Neural progenitor cell (in vitro differentiated cells): Measurements from ENCODE around the gene CD164L2. TPM values are rescaled to one million over a fixed set of nuclear protein-coding genes. Genes with fewer than 3 reads are reported as not detected.
"Not testable (repeated sequence)": the region's sequence is repeated elsewhere in the genome, so short reads cannot be mapped to it uniquely, and the experiment has no call there.

Source experiments
- DNase-seq: peaks from one replicate; pipeline ENCODE4 v3.0.0-alpha.2; 2016; ENCODE audit warnings: low spot score
- H2AFZ ChIP-seq: fragments of 200-600 bp; sonication (generic); replicated peaks from 2 replicates; pipeline ENCODE4 v1.6.1; 2016; ENCODE audit warnings: antibody characterized with exemption
- H3F3A ChIP-seq: fragments of 200-600 bp; sonication (generic); 2 replicates; pipeline ENCODE4 v1.6.1; 2016; ENCODE audit warnings: antibody characterized with exemption, low read depth
- H3K27ac ChIP-seq: fragments of 200-600 bp; sonication (generic); 2 replicates; pipeline ENCODE4 v1.5.1; 2016; ENCODE audit warnings: mild to moderate bottlenecking
- H3K27me3 ChIP-seq: fragments of 200-600 bp; sonication (generic); 2 replicates; pipeline ENCODE4 v1.6.1; 2016; ENCODE audit warnings: mild to moderate bottlenecking, moderate library complexity
- H3K36me3 ChIP-seq: fragments of 200-600 bp; sonication (generic); 2 replicates; pipeline ENCODE4 v1.5.1; 2016
- H3K4me1 ChIP-seq: fragments of 200-600 bp; sonication (generic); 2 replicates; pipeline ENCODE4 v1.6.1; 2016; ENCODE audit warnings: mixed run types
- H3K4me2 ChIP-seq: fragments of 200-600 bp; sonication (generic); 2 replicates; pipeline ENCODE4 v1.6.1; 2016
- H3K4me3 ChIP-seq: fragments of 200-600 bp; sonication (generic); 2 replicates; pipeline ENCODE4 v1.5.1; 2016
- H3K79me2 ChIP-seq: fragments of 200-600 bp; sonication (generic); 2 replicates; pipeline ENCODE4 v1.6.1; 2016; ENCODE audit warnings: low read depth
- H3K9ac ChIP-seq: fragments of 200-600 bp; sonication (generic); 2 replicates; pipeline ENCODE4 v1.6.1; 2016
- H3K9me3 ChIP-seq: fragments of 200-600 bp; sonication (generic); 2 replicates; pipeline ENCODE4 v1.5.1; 2016; ENCODE audit warnings: low read depth
- H4K20me1 ChIP-seq: fragments of 200-600 bp; sonication (generic); 2 replicates; pipeline ENCODE4 v1.6.1; 2016; ENCODE audit warnings: low read depth
- H3K27ac Mint-ChIP-seq: 3 replicates; pipeline ENCODE4 v1.8.0; 2021; ENCODE audit warnings: mixed read lengths
- H3K27me3 Mint-ChIP-seq: 2 replicates; pipeline ENCODE4 v1.8.0; 2022; ENCODE audit warnings: low read depth, mild to moderate bottlenecking, inconsistent platforms, moderate library complexity, mixed read lengths; ENCODE audit not compliant: insufficient read depth
- H3K36me3 Mint-ChIP-seq: 3 replicates; pipeline ENCODE4 v1.8.0; 2021; ENCODE audit warnings: mixed read lengths
- H3K4me1 Mint-ChIP-seq: 3 replicates; pipeline ENCODE4 v1.8.0; 2021; ENCODE audit warnings: mixed read lengths
- H3K4me3 Mint-ChIP-seq: 3 replicates; pipeline ENCODE4 v1.8.0; 2021; ENCODE audit warnings: mild to moderate bottlenecking, moderate library complexity, mixed read lengths
- H3K9me3 Mint-ChIP-seq: 3 replicates; pipeline ENCODE4 v1.8.0; 2020; ENCODE audit warnings: mixed read lengths
- CTCF ChIP-seq: fragments of 200-600 bp; sonication (generic); IDR thresholded peaks from 2 replicates; pipeline ENCODE4 v1.5.1; 2017; ENCODE audit warnings: antibody characterized with exemption, mild to moderate bottlenecking
- EZH2 ChIP-seq: fragments of 200-600 bp; sonication (generic); IDR thresholded peaks from 2 replicates; pipeline ENCODE4 v1.6.1; 2017; ENCODE audit warnings: antibody characterized with exemption, mild to moderate bottlenecking, moderate library complexity
- EZH2phosphoT487 ChIP-seq: fragments of 200-600 bp; sonication (generic); IDR thresholded peaks from 2 replicates; pipeline ENCODE4 v1.6.1; 2017; ENCODE audit warnings: antibody characterized with exemption
- total RNA-seq: library from RNA; depleted of rRNA; stranded (reverse); fragments of >200 nt; gene quantifications from 2 replicates; pipeline ENCODE4 v1.2.3, GENCODE V29; 2015; ENCODE audit warnings: low replicate concordance

The CD164L2 gene
- total RNA-seq, 1 donor from 2014 or later: 1.6 TPM

- Histone ChIP-seq H3K27ac (no peak overlapping the region), H3K4me2 (no peak overlapping the region), H3K9ac (no peak overlapping the region), H3K9me3 (no peaks in the 10 kb centered on the region), H3K4me1 (peaks cover 11% of the 10 kb centered on the region), H3K79me2 (no peaks in the 10 kb centered on the region), H3K27me3 (no peaks in the 10 kb centered on the region), H3K36me3 (no peaks in the 10 kb centered on the region), H3F3A (peaks cover 6% of the 10 kb centered on the region), H2AFZ (no peak overlapping the region), H3K4me3 (no peak overlapping the region), H4K20me1 (no peaks in the 10 kb centered on the region)
- Mint-ChIP-seq H3K4me3 (no peak overlapping the region), H3K36me3 (no peaks in the 10 kb centered on the region), H3K4me1 (peaks cover 17% of the 10 kb centered on the region), H3K9me3 (peaks cover 2% of the 10 kb centered on the region), H3K27me3 (peaks cover 2% of the 10 kb centered on the region), H3K27ac (no peak overlapping the region)
- no peak for TF ChIP-seq EZH2phosphoT487
- TF ChIP-seq CTCF: peak; percentile 92
- DNase-seq: peak; percentile 77
Measured at GRCh38 chr1:27388337-27389005, 5.3 kb upstream of the CD164L2 start.

- H3K79me2 ChIP-seq, H3K4me3 ChIP-seq, H3K4me2 ChIP-seq, H3K36me3 ChIP-seq, H3K9ac ChIP-seq, DNase-seq, H3K27ac Mint-ChIP-seq, H3K9me3 ChIP-seq, H3K9me3 Mint-ChIP-seq, H2AFZ ChIP-seq, H3K4me1 ChIP-seq, H3K27ac ChIP-seq, H3K27me3 Mint-ChIP-seq, H3F3A ChIP-seq, H3K36me3 Mint-ChIP-seq, H4K20me1 ChIP-seq, H3K4me3 Mint-ChIP-seq: not testable (repeated sequence)
- peaks cover 13% of the 10 kb centered on the region for H3K4me1 Mint-ChIP-seq
- peaks cover 27% of the 10 kb centered on the region for H3K27me3 ChIP-seq
Measured at GRCh38 chr1:27384797-27385196, 1.7 kb upstream of the CD164L2 start.

- peaks cover 7% of the 10 kb centered on the region for H3K27me3 Mint-ChIP-seq
- H3K4me3 Mint-ChIP-seq: no peak overlapping the region
- H3K36me3 Mint-ChIP-seq: no peaks in the 10 kb centered on the region
- no peak for TF ChIP-seq EZH2
- TF ChIP-seq EZH2phosphoT487: no peak
- no peak for TF ChIP-seq CTCF
- no peak overlapping the region for H3K9ac ChIP-seq
- H3K4me1 Mint-ChIP-seq: peaks cover 12% of the 10 kb centered on the region
- H3K27ac Mint-ChIP-seq: no peak overlapping the region
- H3K27ac ChIP-seq: no peak overlapping the region
- no peaks in the 10 kb centered on the region for H3K4me1 ChIP-seq
- H3K27me3 ChIP-seq: peaks cover 27% of the 10 kb centered on the region
- no peak overlapping the region for H3K4me2 ChIP-seq
- no peak overlapping the region for H3K4me3 ChIP-seq
- H3K9me3 ChIP-seq: no peaks in the 10 kb centered on the region
- H4K20me1 ChIP-seq: no peaks in the 10 kb centered on the region
- H3K79me2 ChIP-seq: no peaks in the 10 kb centered on the region
- H3K36me3 ChIP-seq: no peaks in the 10 kb centered on the region
- H2AFZ ChIP-seq: no peak overlapping the region
- peaks cover 1% of the 10 kb centered on the region for H3K9me3 Mint-ChIP-seq
- no peaks in the 10 kb centered on the region for H3F3A ChIP-seq
- no peak for DNase-seq
Measured at GRCh38 chr1:27383661-27384060, 528 bp upstream of the CD164L2 start.

GRCh38 chr1:27381969-27382762 lies 967 bp downstream of the CD164L2 start:
- no peak overlapping the region for H3K4me3 ChIP-seq
- H3K4me3 Mint-ChIP-seq: peak overlapping the region; percentile 11

More at GRCh38 chr1:27381969-27382762, 967 bp downstream of the CD164L2 start:
- TF ChIP-seq CTCF (no peak), EZH2 (no peak), EZH2phosphoT487 (no peak)
- Histone ChIP-seq H2AFZ (no peak overlapping the region), H3K9me3 (no peaks in the 10 kb centered on the region), H4K20me1 (no peaks in the 10 kb centered on the region), H3K27me3 (peaks cover 27% of the 10 kb centered on the region), H3K27ac (no peak overlapping the region), H3K4me2 (no peak overlapping the region), H3K36me3 (no peaks in the 10 kb centered on the region), H3F3A (no peaks in the 10 kb centered on the region), H3K79me2 (no peaks in the 10 kb centered on the region), H3K4me1 (no peaks in the 10 kb centered on the region), H3K9ac (no peak overlapping the region)
- peaks cover 7% of the 10 kb centered on the region for H3K27me3 Mint-ChIP-seq
- DNase-seq: no peak
- no peaks in the 10 kb centered on the region for H3K9me3 Mint-ChIP-seq
- peaks cover 8% of the 10 kb centered on the region for H3K4me1 Mint-ChIP-seq
- no peaks in the 10 kb centered on the region for H3K36me3 Mint-ChIP-seq
- H3K27ac Mint-ChIP-seq: no peak overlapping the region
